ENCODE data around the gene NUDC. TPM values are rescaled to one million over a fixed set of nuclear protein-coding genes. Genes with fewer than 3 reads are reported as not detected.

Gene NUDC
- total and polyA plus RNA-seq, 9 of the 15 experiments (the other 6 are each of a cell fraction or from before 2014, with no cell fraction given): 9.8 to 234 (median 149) TPM

DNA sequence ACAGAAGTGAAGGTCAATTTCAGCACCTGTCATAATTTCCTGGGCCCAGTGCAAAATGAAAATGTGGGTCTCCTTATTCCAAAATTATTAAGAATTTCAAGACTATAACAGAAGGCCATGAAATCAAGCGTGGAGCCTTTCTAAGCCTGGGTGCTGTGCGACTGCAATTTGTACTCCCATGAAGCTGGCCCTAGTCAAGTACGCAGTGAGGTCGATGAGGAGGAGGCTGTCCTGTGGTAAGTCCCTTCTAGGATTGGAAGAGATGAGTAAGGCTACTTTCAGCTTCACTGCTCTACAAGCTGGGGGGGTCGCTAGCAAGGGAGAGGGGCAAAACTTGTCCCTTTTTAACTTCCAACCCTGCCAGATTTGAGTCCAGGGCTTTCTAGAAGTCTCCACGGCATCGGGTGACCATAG is 410 bp upstream of the NUDC start (continued):
- TF ChIP-seq, protein P1, sequence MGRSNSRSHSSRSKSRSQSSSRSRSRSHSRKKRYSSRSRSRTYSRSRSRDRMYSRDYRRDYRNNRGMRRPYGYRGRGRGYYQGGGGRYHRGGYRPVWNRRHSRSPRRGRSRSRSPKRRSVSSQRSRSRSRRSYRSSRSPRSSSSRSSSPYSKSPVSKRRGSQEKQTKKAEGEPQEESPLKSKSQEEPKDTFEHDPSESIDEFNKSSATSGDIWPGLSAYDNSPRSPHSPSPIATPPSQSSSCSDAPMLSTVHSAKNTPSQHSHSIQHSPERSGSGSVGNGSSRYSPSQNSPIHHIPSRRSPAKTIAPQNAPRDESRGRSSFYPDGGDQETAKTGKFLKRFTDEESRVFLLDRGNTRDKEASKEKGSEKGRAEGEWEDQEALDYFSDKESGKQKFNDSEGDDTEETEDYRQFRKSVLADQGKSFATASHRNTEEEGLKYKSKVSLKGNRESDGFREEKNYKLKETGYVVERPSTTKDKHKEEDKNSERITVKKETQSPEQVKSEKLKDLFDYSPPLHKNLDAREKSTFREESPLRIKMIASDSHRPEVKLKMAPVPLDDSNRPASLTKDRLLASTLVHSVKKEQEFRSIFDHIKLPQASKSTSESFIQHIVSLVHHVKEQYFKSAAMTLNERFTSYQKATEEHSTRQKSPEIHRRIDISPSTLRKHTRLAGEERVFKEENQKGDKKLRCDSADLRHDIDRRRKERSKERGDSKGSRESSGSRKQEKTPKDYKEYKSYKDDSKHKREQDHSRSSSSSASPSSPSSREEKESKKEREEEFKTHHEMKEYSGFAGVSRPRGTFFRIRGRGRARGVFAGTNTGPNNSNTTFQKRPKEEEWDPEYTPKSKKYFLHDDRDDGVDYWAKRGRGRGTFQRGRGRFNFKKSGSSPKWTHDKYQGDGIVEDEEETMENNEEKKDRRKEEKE (IDR thresholded peaks at IDR 0.05; ENCODE audit: borderline replicate concordance in 1 of 2, control insufficient read depth in 1 of 2, low read depth in 2 of 2, low read length in 1 of 2): no peak
- TF ChIP-seq MEF2A (IDR thresholded peaks at IDR 0.05; ENCODE audit: control insufficient read depth, low read depth, low read length) (no peak), CSDE1 (IDR thresholded peaks at IDR 0.05) (peak in 1 of 2 experiments; percentile 47; a peak in 1 of 4 replicates), ZNF263 (CRISPR knock-in tag; IDR thresholded peaks at IDR 0.05; ENCODE audit: borderline replicate concordance) (no peak), ZBED1 (IDR thresholded peaks at IDR 0.05) (no peak), CBFA2T2 (conservative IDR thresholded peaks at IDR 0.05) (no peak), RBM15 (IDR thresholded peaks at IDR 0.05; ENCODE audit: insufficient read depth, low read length) (no peak), ZNF324 (CRISPR knock-in tag; IDR thresholded peaks at IDR 0.05) (0 out of 2 replicates have a peak, but pooled peaks have one; percentile 22), ZNF644 (tag; IDR thresholded peaks at IDR 0.05; ENCODE audit: low read depth) (no peak), SMARCA4 (IDR thresholded peaks at IDR 0.05) (no peak), ETV1 (tag; conservative IDR thresholded peaks at IDR 0.05; ENCODE audit: low read depth) (no peak), NR2C2 (CRISPR knock-in tag; IDR thresholded peaks at IDR 0.05) (no peak), NR2C2 (tag; IDR thresholded peaks at IDR 0.05) (0 out of 2 replicates have a peak, but pooled peaks have one; percentile 0), NR2F6 (CRISPR knock-in tag; IDR thresholded peaks at IDR 0.05) (peak; percentile 90)
- TF ChIP-seq, protein P2, sequence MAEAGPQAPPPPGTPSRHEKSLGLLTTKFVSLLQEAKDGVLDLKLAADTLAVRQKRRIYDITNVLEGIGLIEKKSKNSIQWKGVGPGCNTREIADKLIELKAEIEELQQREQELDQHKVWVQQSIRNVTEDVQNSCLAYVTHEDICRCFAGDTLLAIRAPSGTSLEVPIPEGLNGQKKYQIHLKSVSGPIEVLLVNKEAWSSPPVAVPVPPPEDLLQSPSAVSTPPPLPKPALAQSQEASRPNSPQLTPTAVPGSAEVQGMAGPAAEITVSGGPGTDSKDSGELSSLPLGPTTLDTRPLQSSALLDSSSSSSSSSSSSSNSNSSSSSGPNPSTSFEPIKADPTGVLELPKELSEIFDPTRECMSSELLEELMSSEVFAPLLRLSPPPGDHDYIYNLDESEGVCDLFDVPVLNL (CRISPR knock-in tag; IDR thresholded peaks at IDR 0.05; ENCODE audit: low read depth): no peak
- TF ChIP-seq, protein P3, sequence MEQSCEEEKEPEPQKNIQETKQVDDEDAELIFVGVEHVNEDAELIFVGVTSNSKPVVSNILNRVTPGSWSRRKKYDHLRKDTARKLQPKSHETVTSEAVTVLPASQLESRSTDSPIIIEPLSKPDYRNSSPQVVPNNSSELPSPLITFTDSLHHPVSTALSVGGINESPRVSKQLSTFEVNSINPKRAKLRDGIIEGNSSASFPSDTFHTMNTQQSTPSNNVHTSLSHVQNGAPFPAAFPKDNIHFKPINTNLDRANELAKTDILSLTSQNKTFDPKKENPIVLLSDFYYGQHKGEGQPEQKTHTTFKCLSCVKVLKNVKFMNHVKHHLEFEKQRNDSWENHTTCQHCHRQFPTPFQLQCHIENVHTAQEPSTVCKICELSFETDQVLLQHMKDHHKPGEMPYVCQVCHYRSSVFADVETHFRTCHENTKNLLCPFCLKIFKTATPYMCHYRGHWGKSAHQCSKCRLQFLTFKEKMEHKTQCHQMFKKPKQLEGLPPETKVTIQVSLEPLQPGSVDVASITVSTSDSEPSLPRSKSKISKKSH (CRISPR knock-in tag; IDR thresholded peaks at IDR 0.05): no peak
- TF ChIP-seq, protein P4, sequence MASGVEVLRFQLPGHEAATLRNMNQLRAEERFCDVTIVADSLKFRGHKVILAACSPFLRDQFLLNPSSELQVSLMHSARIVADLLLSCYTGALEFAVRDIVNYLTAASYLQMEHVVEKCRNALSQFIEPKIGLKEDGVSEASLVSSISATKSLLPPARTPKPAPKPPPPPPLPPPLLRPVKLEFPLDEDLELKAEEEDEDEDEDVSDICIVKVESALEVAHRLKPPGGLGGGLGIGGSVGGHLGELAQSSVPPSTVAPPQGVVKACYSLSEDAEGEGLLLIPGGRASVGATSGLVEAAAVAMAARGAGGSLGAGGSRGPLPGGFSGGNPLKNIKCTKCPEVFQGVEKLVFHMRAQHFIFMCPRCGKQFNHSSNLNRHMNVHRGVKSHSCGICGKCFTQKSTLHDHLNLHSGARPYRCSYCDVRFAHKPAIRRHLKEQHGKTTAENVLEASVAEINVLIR (CRISPR knock-in tag; IDR thresholded peaks at IDR 0.05): no peak
- TF ChIP-seq, protein P5, sequence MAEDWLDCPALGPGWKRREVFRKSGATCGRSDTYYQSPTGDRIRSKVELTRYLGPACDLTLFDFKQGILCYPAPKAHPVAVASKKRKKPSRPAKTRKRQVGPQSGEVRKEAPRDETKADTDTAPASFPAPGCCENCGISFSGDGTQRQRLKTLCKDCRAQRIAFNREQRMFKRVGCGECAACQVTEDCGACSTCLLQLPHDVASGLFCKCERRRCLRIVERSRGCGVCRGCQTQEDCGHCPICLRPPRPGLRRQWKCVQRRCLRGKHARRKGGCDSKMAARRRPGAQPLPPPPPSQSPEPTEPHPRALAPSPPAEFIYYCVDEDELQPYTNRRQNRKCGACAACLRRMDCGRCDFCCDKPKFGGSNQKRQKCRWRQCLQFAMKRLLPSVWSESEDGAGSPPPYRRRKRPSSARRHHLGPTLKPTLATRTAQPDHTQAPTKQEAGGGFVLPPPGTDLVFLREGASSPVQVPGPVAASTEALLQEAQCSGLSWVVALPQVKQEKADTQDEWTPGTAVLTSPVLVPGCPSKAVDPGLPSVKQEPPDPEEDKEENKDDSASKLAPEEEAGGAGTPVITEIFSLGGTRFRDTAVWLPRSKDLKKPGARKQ (CRISPR knock-in tag; IDR thresholded peaks at IDR 0.05): no peak
